ENCODE results near the gene RMC1.

- TF ChIP-seq POLR2A (IDR thresholded peaks at IDR 0.05; ENCODE audit: low read depth, low read length): no peak
- TF ChIP-seq TAF1 (IDR thresholded peaks at IDR 0.05; ENCODE audit: low read depth, low read length): no peak
- TF ChIP-seq SPI1 (IDR thresholded peaks at IDR 0.05; ENCODE audit: low read depth, low read length): no peak
Measured at GRCh38 chr18:23456835-23457234, 46.5 kb upstream of the RMC1 start.

Measured in GM12891 (cell line).